ENCODE data around the gene LIN7A.

Gene LIN7A

GRCh38 chr12:80749456-80749855 is 188.3 kb downstream of the LIN7A start:
- no peak for DNase-seq (ENCODE audit: low read depth)

GRCh38 chr12:80747800-80748199 is 189.9 kb downstream of the LIN7A start:
- no peak for DNase-seq (ENCODE audit: low read depth)

- DNase-seq (ENCODE audit: low read depth), result no peak
Measured at GRCh38 chr12:80745851-80746505, 191.8 kb downstream of the LIN7A start.

All from stromal cell of bone marrow (primary cell).